Spleen (tissue), 11 donors: ENCODE data around the gene FKBP11. TPM values are rescaled to one million over a fixed set of nuclear protein-coding genes. Genes with fewer than 3 reads are reported as not detected.

ENCODE experiments used
- DNase-seq: peaks from one replicate; pipeline ENCODE4 v3.0.0-alpha.2; 2020
- H3K27ac ChIP-seq, 8 donors: fragments of 200-600 bp; sonication (generic) in 7 of 8; 1 replicate in 4 of 8; 2 replicates in 4 of 8; pipeline versions ENCODE4 v1.5.0 to v1.8.0; 2016 to 2021; ENCODE audit warnings: inconsistent platforms in 4 of 8, mild to moderate bottlenecking in 4 of 8, moderate library complexity in 1 of 8
- H3K27me3 ChIP-seq, 7 donors: fragments of 200-600 bp; sonication (generic) in 6 of 7; replicated peaks in 1 of 7; 1 replicate in 4 of 7; 2 replicates in 3 of 7; pipeline versions ENCODE4 v1.5.0 to v1.8.0; 2016 to 2021; ENCODE audit warnings: inconsistent platforms in 3 of 7, mild to moderate bottlenecking in 1 of 7
- H3K36me3 ChIP-seq, 6 donors: fragments of 200-600 bp; sonication (generic) in 5 of 6; 1 replicate in 4 of 6; 2 replicates in 2 of 6; pipeline versions ENCODE4 v1.5.0 to v1.8.0; 2016 to 2021; ENCODE audit warnings: inconsistent platforms in 2 of 6
- H3K4me1 ChIP-seq, 6 donors: fragments of 200-600 bp; sonication (generic) in 5 of 6; 1 replicate in 3 of 6; 2 replicates in 3 of 6; pipeline versions ENCODE4 v1.5.0 to v1.8.0; 2016 to 2021; ENCODE audit warnings: inconsistent platforms in 3 of 6
- H3K4me3 ChIP-seq, 8 donors: fragments of 200-600 bp; sonication (generic) in 7 of 8; 1 replicate in 4 of 8; 2 replicates in 4 of 8; pipeline versions ENCODE4 v1.5.0 to v1.8.0; 2016 to 2021; ENCODE audit warnings: inconsistent platforms in 4 of 8, mild to moderate bottlenecking in 4 of 8, moderate library complexity in 2 of 8
- H3K9me3 ChIP-seq, 8 donors: fragments of 200-600 bp; sonication (generic) in 7 of 8; 1 replicate in 4 of 8; 2 replicates in 4 of 8; pipeline versions ENCODE4 v1.5.0 to v1.8.0; 2016 to 2021; ENCODE audit warnings: inconsistent platforms in 4 of 8
- POLR2A ChIP-seq, 3 donors: fragments of 450-650 bp; IDR thresholded peaks; one replicate each; pipeline ENCODE4 v1.5.1; 2017; ENCODE audit warnings: antibody characterized with exemption in 3 of 3, mild to moderate bottlenecking in 1 of 3
- POLR2AphosphoS5 ChIP-seq, 3 donors: sonication (generic); formaldehyde crosslinking; IDR thresholded peaks; one replicate each; pipeline ENCODE4 v1.5.1; 2017; ENCODE audit warnings: antibody characterized with exemption in 3 of 3
- WGBS, 5 donors: extraction: QIAGEN DNeasy Blood & Tissue Kit in 3 of 5; methylation state at CpG; one replicate each; pipeline versions ENCODE4 v1.1.5 to v1.1.7; 2013 to 2018; 5-methylcytosine and 5-hydroxymethylcytosine counted together
- intact Hi-C: fragments of 100-400 bp; cut with DNase I; formaldehyde crosslinking; loops from one replicate; pipeline ENCODE4 v1.15.0; 2023; ENCODE audit warnings: low total_unique reads
- polyA plus RNA-seq, 3 donors: library from polyadenylated mRNA; stranded (reverse); fragments of 200-250 nt; gene quantifications; one replicate each; pipeline ENCODE4 v1.2.1, GENCODE V29; 2013
- total RNA-seq, 7 donors: library from RNA; depleted of rRNA in 3 of 7; stranded (reverse); fragments of >200 nt in 3 of 7; fragmentation: NEBNext Ultra II Directional in 4 of 7; extraction: Animal tissue kit (Norgen Biotek cat#: 25700) in 4 of 7; gene quantifications; one replicate each; pipeline versions ENCODE4 v1.1.0 to v1.2.1, GENCODE V29; 2016 to 2021
- TF ChIP-seq, protein P1 (sequence below), 11 experiments: fragments of 200-600 bp in 7 of 11; fragments of 450-650 bp in 4 of 11; sonication (generic) in 4 of 11; IDR thresholded peaks in 8 of 11; conservative IDR thresholded peaks in 3 of 11; 1 replicate in 7 of 11; 2 replicates in 4 of 11; pipeline versions ENCODE4 v1.4.0 to v1.8.0; 2016 to 2021; ENCODE audit warnings: antibody characterized with exemption in 11 of 11, inconsistent platforms in 4 of 11, mild to moderate bottlenecking in 1 of 11
- donor health status: healthy with polysubstance abuse.
- donor health status: DM: no; HTN: no; CAD: no; lungs with moderate emphysema.
- donor health status: DM: no; HTN: no; CAD: no.
- donor health status: Bipolar disorder and iron deficiency.
- donor health status: healthy.
- donor health status: DM: no; HTN: no; CAD: no.
- donor health status: DM: yes; HTN: yes; CAD: no.

The FKBP11 gene
- total and polyA plus RNA-seq, 10 donors: 27.8 to 73.8 (median 42.7) TPM

GRCh38 chr12:48947727-48948126 lies 22.4 kb upstream of the FKBP11 start:
- H3K27ac ChIP-seq: no peak overlapping the region
- no peaks in the 10 kb centered on the region for H3K27me3 ChIP-seq
- TF ChIP-seq POLR2A (IDR thresholded peaks at IDR 0.05): no peak
- no peak for TF ChIP-seq POLR2AphosphoS5 (IDR thresholded peaks at IDR 0.05)
- TF ChIP-seq, protein P1, sequence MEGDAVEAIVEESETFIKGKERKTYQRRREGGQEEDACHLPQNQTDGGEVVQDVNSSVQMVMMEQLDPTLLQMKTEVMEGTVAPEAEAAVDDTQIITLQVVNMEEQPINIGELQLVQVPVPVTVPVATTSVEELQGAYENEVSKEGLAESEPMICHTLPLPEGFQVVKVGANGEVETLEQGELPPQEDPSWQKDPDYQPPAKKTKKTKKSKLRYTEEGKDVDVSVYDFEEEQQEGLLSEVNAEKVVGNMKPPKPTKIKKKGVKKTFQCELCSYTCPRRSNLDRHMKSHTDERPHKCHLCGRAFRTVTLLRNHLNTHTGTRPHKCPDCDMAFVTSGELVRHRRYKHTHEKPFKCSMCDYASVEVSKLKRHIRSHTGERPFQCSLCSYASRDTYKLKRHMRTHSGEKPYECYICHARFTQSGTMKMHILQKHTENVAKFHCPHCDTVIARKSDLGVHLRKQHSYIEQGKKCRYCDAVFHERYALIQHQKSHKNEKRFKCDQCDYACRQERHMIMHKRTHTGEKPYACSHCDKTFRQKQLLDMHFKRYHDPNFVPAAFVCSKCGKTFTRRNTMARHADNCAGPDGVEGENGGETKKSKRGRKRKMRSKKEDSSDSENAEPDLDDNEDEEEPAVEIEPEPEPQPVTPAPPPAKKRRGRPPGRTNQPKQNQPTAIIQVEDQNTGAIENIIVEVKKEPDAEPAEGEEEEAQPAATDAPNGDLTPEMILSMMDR (IDR thresholded peaks at IDR 0.05 in 8 of 11, conservative IDR thresholded peaks at IDR 0.05 in 3 of 11): no peak
- H3K4me3 ChIP-seq: no peak overlapping the region
- peaks cover 0 to 71% (median 8%) of the 10 kb centered on the region in 6 donors for H3K36me3 ChIP-seq
- intact Hi-C loops: no loop called here
- peaks cover 0 to 41% (median 5%) of the 10 kb centered on the region in 6 donors for H3K4me1 ChIP-seq
- DNase-seq: no peak
- WGBS, 5 donors: 79 to 91% (median 85%) methylated on average over 3 of the region's 3 CpGs
- no peaks in the 10 kb centered on the region for H3K9me3 ChIP-seq

GRCh38 chr12:48946943-48947342 lies 21.7 kb upstream of the FKBP11 start:
- H3K4me3 ChIP-seq: no peak overlapping the region
- TF ChIP-seq POLR2A (IDR thresholded peaks at IDR 0.05) (no peak), POLR2AphosphoS5 (IDR thresholded peaks at IDR 0.05) (no peak)
- TF ChIP-seq, protein P1 (IDR thresholded peaks at IDR 0.05 in 8 of 11, conservative IDR thresholded peaks at IDR 0.05 in 3 of 11): no peak

DNA sequence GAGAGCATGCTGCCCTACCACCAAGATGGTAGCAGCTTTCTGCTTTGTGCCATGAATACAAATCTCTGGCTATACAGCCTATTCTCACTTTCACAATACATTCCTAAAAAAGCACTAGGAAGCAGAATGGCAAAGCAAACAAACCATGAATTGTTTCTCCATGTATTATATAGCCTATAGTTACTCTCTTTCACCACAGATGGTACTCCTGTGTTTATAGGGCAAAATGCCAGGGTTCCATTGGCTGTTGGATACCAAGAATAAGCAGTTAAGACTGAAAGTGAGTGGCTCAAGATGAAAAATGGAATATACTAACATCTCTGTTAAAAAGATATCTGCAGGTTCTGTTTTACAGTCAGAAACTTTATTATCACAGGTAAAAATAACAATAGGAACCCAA lies 20.9 kb upstream of the FKBP11 start:
- H3K4me1 ChIP-seq: peaks cover 0 to 31% (median 2%) of the 10 kb centered on the region in 6 donors
- DNase-seq: no peak
- no peaks in the 10 kb centered on the region for H3K9me3 ChIP-seq
- no peaks in the 10 kb centered on the region for H3K27me3 ChIP-seq
- peaks cover 0 to 71% (median 7%) of the 10 kb centered on the region in 6 donors for H3K36me3 ChIP-seq
- H3K4me3 ChIP-seq: no peak overlapping the region
- TF ChIP-seq POLR2AphosphoS5 (IDR thresholded peaks at IDR 0.05): no peak
- no peak for TF ChIP-seq POLR2A (IDR thresholded peaks at IDR 0.05)
- TF ChIP-seq, protein P1 (IDR thresholded peaks at IDR 0.05 in 8 of 11, conservative IDR thresholded peaks at IDR 0.05 in 3 of 11): no peak
- intact Hi-C loops: no loop called here
- H3K27ac ChIP-seq: no peak overlapping the region

More at GRCh38 chr12:48946943-48947342, 21.7 kb upstream of the FKBP11 start:
- intact Hi-C loops: no loop called here
- peaks cover 0 to 33% (median 2%) of the 10 kb centered on the region in 6 donors for H3K4me1 ChIP-seq
- H3K9me3 ChIP-seq: no peaks in the 10 kb centered on the region
- DNase-seq: no peak
- no peak overlapping the region for H3K27ac ChIP-seq
- peaks cover 0 to 71% (median 5%) of the 10 kb centered on the region in 6 donors for H3K36me3 ChIP-seq
- WGBS, 5 donors: 88 to 92% (median 90%) methylated on average over 6 of the region's 6 CpGs
- no peaks in the 10 kb centered on the region for H3K27me3 ChIP-seq

- 81 to 98% (median 88%) methylated on average over 4 of the region's 4 CpGs for WGBS, 5 donors
- DNase-seq: no peak
Observed at GRCh38 chr12:48943221-48943620, 17.9 kb upstream of the FKBP11 start.

More at GRCh38 chr12:48943221-48943620, 17.9 kb upstream of the FKBP11 start:
- peaks cover 0 to 44% (median 8%) of the 10 kb centered on the region in 6 donors for H3K4me1 ChIP-seq
- no peaks in the 10 kb centered on the region for H3K27me3 ChIP-seq
- H3K9me3 ChIP-seq: no peaks in the 10 kb centered on the region
- intact Hi-C loops: no loop called here
- no peak overlapping the region for H3K4me3 ChIP-seq
- TF ChIP-seq, protein P1 (IDR thresholded peaks at IDR 0.05 in 8 of 11, conservative IDR thresholded peaks at IDR 0.05 in 3 of 11): no peak
- TF ChIP-seq POLR2AphosphoS5 (IDR thresholded peaks at IDR 0.05): no peak
- no peak for TF ChIP-seq POLR2A (IDR thresholded peaks at IDR 0.05)
- H3K36me3 ChIP-seq: peaks cover 0 to 75% (median 30%) of the 10 kb centered on the region in 6 donors
- no peak overlapping the region for H3K27ac ChIP-seq
